GM18520 (cell line): Measurements from ENCODE around the gene WIPF1.

ENCODE experiments used
- ATAC-seq: cut with Tn5 transposase; IDR thresholded peaks from one replicate; pipeline ENCODE4 v1.9.1; 2021; ENCODE audit not compliant: unreplicated experiment

Gene WIPF1

GRCh38 chr2:174546519-174547506 lies 50.8 kb downstream of the WIPF1 start:
- no peak for ATAC-seq

- ATAC-seq, result no peak
Measured at GRCh38 chr2:174545240-174545639, 52.4 kb downstream of the WIPF1 start.

- ATAC-seq, result no peak
Measured at GRCh38 chr2:174544802-174545201, 52.8 kb downstream of the WIPF1 start.

- no peak for ATAC-seq
Measured at GRCh38 chr2:174544156-174544555, 53.4 kb downstream of the WIPF1 start.

- ATAC-seq, result no peak
Measured at GRCh38 chr2:174540893-174541292, 56.7 kb downstream of the WIPF1 start.

- ATAC-seq, result no peak
Measured at GRCh38 chr2:174535757-174536703, 61.6 kb downstream of the WIPF1 start.

- no peak for ATAC-seq
Measured at GRCh38 chr2:174535083-174535482, 62.5 kb downstream of the WIPF1 start.

- ATAC-seq, result no peak
Measured at GRCh38 chr2:174529916-174530315, 67.7 kb downstream of the WIPF1 start.

GRCh38 chr2:174527959-174528358 lies 69.6 kb downstream of the WIPF1 start:
- ATAC-seq, result no peak

GRCh38 chr2:174527101-174527721 lies 70.4 kb downstream of the WIPF1 start:
- ATAC-seq, result no peak

GRCh38 chr2:174524527-174524926 lies 73.1 kb downstream of the WIPF1 start:
- no peak for ATAC-seq

GRCh38 chr2:174522553-174522952 lies 75.1 kb downstream of the WIPF1 start:
- ATAC-seq, result no peak

GRCh38 chr2:174518395-174518794 lies 79.2 kb downstream of the WIPF1 start:
- no peak for ATAC-seq

- ATAC-seq, result no peak
Measured at GRCh38 chr2:174516501-174517378, 80.9 kb downstream of the WIPF1 start.

- no peak for ATAC-seq
Measured at GRCh38 chr2:174512345-174512744, 85.3 kb downstream of the WIPF1 start.

- no peak for ATAC-seq
Measured at GRCh38 chr2:174511580-174512260, 85.9 kb downstream of the WIPF1 start.

GRCh38 chr2:174510583-174511189 lies 86.9 kb downstream of the WIPF1 start:
- ATAC-seq, result no peak
